ENCODE data around the gene RHNO1. TPM values are rescaled to one million over a fixed set of nuclear protein-coding genes. Genes with fewer than 3 reads are reported as not detected.

The RHNO1 gene
- total and polyA plus RNA-seq, 2 of the 13 experiments (the other 11 are each of a cell fraction or from before 2014, with no cell fraction given): 27.2 to 49.6 TPM

- no peak for TF ChIP-seq FOSL2 (CRISPR knock-in tag; IDR thresholded peaks at IDR 0.05)
- TF ChIP-seq CSRNP1 (CRISPR knock-in tag; IDR thresholded peaks at IDR 0.05): peak; percentile 82
- TF ChIP-seq PBX2 (CRISPR knock-in tag; IDR thresholded peaks at IDR 0.05): no peak
- peak; percentile 80 for TF ChIP-seq ZFY (CRISPR knock-in tag; IDR thresholded peaks at IDR 0.05)
- peak; percentile 75 for TF ChIP-seq ZNF18 (CRISPR knock-in tag; IDR thresholded peaks at IDR 0.05; ENCODE audit: insufficient replicate concordance)
- TF ChIP-seq MNT (IDR thresholded peaks at IDR 0.05): peak; percentile 81
- peak; percentile 84 for TF ChIP-seq AGO1 (IDR thresholded peaks at IDR 0.05; ENCODE audit: low read depth, low read length, poor library complexity, severe bottlenecking)
- peak; percentile 67; the same call in 1 of the 2 replicates for TF ChIP-seq ZNF446 (CRISPR knock-in tag; IDR thresholded peaks at IDR 0.05)
- TF ChIP-seq KIAA2018 (CRISPR knock-in tag; IDR thresholded peaks at IDR 0.05; ENCODE audit: borderline replicate concordance): no peak
- TF ChIP-seq ZNF3 (CRISPR knock-in tag; IDR thresholded peaks at IDR 0.05): no peak
- peak; percentile 93 for TF ChIP-seq TGIF2 (CRISPR knock-in tag; IDR thresholded peaks at IDR 0.05)
- no peak for TF ChIP-seq ATF7 (IDR thresholded peaks at IDR 0.05)
- TF ChIP-seq ATF7 (CRISPR knock-in tag; IDR thresholded peaks at IDR 0.05): peak; percentile 48; the same call in 1 of the 2 replicates
- TF ChIP-seq MED13 (CRISPR knock-in tag; IDR thresholded peaks at IDR 0.05): 0 out of 2 replicates have a peak, but pooled peaks have one; percentile 6
Measured at GRCh38 chr12:2890388-2891239, 13.6 kb downstream of the RHNO1 start, which contains the start of gene TULP3 (continued).
